GM04504 (cell line): ENCODE data around the gene ICOSLG.
"Not testable (repeated sequence)": the region's sequence is repeated elsewhere in the genome, so short reads cannot be mapped to it uniquely, and the experiment has no call there.

Source experiments
- DNase-seq: peaks from one replicate; pipeline ENCODE4 v3.0.0-alpha.2; 2012; ENCODE audit warnings: low read depth

ICOSLG gene

GRCh38 chr21:44181506-44181905 lies 59.2 kb downstream of the ICOSLG start:
- not testable (repeated sequence) for DNase-seq

- not testable (repeated sequence) for DNase-seq
Measured at GRCh38 chr21:44176127-44176526, 64.6 kb downstream of the ICOSLG start.

GRCh38 chr21:44175189-44175588 lies 65.6 kb downstream of the ICOSLG start:
- not testable (repeated sequence) for DNase-seq
